SK-N-MC (cell line): ENCODE data around the gene CSNK2A3.

Source experiments
- EZH2 ChIP-seq: fragments of 200-600 bp; sonication (generic); IDR thresholded peaks from one replicate; pipeline ENCODE4 v1.6.1; 2017; ENCODE audit warnings: antibody characterized with exemption
- POLR2AphosphoS5 ChIP-seq: IDR thresholded peaks from 2 replicates; pipeline ENCODE4 v1.6.1; 2012; ENCODE audit warnings: mild to moderate bottlenecking, low read depth, low read length, borderline replicate concordance

- TF ChIP-seq EZH2 (no peak), POLR2AphosphoS5 (no peak)
Measured at GRCh38 chr11:11336664-11337063, 16.4 kb downstream of the CSNK2A3 start.
